Cardiac septum (tissue), 1 donor: ENCODE results near the gene KRABD2.
A peak's percentile ranks its signal among the peaks of the same experiment; 100 is the strongest.
"Not testable (repeated sequence)": the region's sequence is repeated elsewhere in the genome, so short reads cannot be mapped to it uniquely, and the experiment has no call there.

ENCODE experiments used
- DNase-seq: peaks from one replicate; pipeline ENCODE4 v3.0.0-alpha.2; 2020; ENCODE audit warnings: low spot score
- intact Hi-C: fragments of 100-400 bp; cut with DNase I; formaldehyde crosslinking; loops from one replicate; pipeline ENCODE4 v1.14.0; 2022
- donor health status: DM: no; HTN: no; CAD: no.

Gene KRABD2

GRCh38 chr17:8376271-8377067, at the start of gene KRABD2:
TSS of gene KRABD2 (minus strand) at chr17:8376704.
- intact Hi-C loops, result loop anchor here (10.0 kb wide), 1 partner anchor 152 kb away; no protein-coding TSS in a partner anchor
- DNase-seq, result peak; percentile 96

DNA sequence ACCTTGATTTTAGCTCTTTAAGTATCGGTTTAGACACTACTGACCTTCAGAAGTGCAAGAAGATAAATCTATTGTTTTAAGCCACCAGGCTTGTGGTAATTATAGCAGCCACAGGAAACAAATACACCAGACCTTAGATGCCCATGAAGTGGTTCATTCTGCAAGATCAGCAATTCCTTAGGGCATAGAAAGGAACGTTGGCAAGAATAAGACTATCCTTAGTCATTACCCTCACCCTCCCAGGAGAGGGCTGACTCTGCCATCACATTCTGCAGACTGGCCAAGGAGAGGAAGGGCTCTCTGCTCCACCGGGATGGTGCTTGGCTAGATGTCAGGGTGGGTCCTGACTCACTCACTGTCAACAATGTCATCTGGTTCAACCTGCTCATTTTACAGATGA, 45.1 kb upstream of the KRABD2 start:
- DNase-seq, result no peak
- intact Hi-C loops, result no loop called here

DNA sequence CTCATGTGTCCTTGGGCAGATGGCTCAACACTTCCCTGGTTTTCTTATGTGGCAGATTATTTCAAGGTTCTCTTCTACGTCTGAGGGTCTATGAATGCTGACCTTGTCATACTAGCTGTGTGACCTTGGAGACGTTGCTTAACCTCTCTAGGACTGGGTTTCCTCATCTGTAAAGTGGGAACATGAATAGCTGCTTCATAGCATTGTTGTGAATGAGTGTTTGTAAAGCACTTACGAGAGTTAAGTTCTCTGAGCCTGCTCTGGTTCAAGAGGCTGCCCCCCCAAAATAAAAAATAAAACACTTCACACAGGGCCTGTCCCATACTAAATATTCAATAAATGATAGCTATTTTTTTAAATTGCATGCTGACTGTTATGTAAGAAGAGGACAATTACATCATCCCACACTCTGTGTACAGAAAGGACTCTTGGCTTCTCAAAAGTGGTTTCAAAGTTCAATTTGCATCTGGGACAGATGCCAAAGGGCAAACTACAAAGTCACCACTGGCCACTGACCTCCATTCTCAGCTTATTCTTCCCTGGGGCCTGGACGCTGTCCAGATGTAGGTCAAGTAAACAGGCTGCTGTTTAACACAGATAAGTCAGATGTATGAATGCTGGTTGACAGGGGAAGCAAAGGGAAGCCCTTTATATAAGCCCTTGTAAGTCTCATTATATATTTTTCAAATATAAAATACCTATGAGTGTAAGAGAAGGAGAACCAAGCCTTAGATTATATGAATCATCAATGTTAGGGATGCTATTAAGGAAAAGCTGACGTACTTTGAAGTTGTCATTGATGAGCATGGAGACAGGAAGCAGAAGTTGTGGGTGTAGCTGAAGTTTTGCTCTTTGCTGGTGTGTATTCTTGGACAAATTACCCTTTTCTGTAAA, 43.8 kb upstream of the KRABD2 start:
- intact Hi-C loops, result no loop called here
- peak; percentile 82 for DNase-seq

DNA sequence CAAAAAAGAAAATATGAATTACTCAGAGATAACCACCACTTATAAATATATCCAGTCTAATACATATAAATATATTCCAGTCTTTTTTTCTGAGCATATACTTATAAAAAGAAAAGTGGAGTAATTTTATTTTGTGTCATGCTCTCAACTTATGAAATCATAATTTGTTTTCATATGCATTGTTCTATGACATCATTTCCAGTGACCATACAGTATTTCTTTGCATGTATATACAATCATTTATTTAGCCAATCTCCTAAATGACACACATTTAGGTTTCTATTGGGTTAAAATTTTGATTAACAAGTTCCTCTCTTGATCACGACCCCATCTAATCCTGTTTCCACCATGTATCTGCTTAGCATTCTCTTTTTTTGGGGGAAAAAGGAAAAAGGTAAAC, 42.8 kb upstream of the KRABD2 start:
- no peak for DNase-seq

GRCh38 chr17:8418471-8418870, 42.0 kb upstream of the KRABD2 start:
- no peak for DNase-seq

More for the DNA sequence above, 42.8 kb upstream of the KRABD2 start:
- intact Hi-C loops, result no loop called here

GRCh38 chr17:8417806-8418205, 41.3 kb upstream of the KRABD2 start:
- no peak for DNase-seq
- intact Hi-C loops, result no loop called here

More at GRCh38 chr17:8418471-8418870, 42.0 kb upstream of the KRABD2 start:
- intact Hi-C loops, result no loop called here

DNA sequence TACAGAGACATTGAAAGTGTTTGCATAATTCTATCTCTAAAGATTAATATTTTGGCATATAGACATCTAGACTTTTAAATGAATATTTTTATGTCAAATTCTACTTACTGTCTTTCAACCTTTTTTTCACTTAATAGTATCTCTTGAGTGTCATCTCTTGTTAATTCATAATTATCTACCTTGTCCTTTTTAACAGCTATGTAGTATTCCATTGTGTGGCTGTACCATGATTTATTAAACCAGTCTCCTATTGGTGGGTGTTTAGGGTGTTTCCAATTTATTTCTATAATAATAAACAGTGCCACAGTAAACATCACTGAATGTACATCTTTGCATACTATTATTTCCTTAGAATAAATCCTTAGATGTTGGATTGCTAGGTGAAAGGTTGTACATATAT, 37.4 kb upstream of the KRABD2 start:
- DNase-seq, result no peak
- intact Hi-C loops, result loop anchor here (2.0 kb wide), 1 partner anchor 69 kb away; no protein-coding TSS in a partner anchor

GRCh38 chr17:8413328-8413727, 36.8 kb upstream of the KRABD2 start:
- DNase-seq, result no peak
- intact Hi-C loops, result no loop called here

GRCh38 chr17:8412089-8412488, 35.6 kb upstream of the KRABD2 start:
- no peak for DNase-seq
- intact Hi-C loops, result no loop called here

GRCh38 chr17:8410883-8411238, 34.4 kb upstream of the KRABD2 start:
- intact Hi-C loops, result loop anchor here (2.0 kb wide), 2 partner anchors 334 to 374 kb away; partner anchors contain the start of gene CCDC42
- no peak for DNase-seq

- intact Hi-C loops, result loop anchor here (2.0 kb wide), 2 partner anchors 335 to 375 kb away; partner anchors contain the start of gene CCDC42
- DNase-seq, result peak; percentile 94
Measured at GRCh38 chr17:8409966-8410882, 33.7 kb upstream of the KRABD2 start.

DNA sequence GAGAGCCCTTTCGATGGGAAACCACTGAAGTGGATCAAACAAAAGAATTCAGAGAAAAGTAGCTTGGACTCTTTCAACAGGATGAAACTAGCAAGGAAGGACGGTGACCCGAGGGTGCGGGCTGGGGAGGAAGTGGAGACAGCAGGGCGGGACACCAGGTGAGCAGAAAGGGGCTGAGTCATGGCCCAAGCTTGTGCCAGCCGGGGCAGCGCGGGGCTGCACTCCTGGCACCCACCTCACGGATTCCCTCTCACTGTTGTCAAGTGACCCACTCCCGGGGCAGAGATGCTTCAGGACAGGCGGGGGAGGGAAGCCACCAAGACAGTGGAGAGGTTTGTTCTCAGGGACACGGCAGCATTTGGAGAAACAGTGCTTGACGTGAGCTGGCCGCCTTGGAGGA, 31.9 kb upstream of the KRABD2 start:
- intact Hi-C loops, result no loop called here
- peak; percentile 79 for DNase-seq

DNA sequence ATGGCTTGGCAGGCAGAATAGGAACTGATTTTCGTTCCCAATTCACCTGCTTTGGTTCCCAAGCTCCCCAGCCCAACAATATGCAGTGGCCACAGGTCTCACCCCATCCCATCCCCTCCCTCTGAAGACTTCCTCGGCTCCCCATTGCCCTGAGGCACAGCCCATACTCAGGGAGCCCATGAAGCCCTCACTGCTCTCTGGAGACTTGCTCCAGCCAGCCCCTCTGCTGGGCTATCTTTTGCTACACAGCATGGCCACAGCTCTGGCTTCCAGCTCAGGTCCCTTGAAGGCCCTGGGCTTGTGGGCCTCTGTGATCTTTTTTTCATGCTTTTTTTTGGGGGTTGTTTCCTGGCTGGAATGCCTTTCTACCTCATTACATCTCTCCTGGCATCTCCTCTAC, 29.7 kb upstream of the KRABD2 start:
- intact Hi-C loops, result no loop called here
- no peak for DNase-seq

DNA sequence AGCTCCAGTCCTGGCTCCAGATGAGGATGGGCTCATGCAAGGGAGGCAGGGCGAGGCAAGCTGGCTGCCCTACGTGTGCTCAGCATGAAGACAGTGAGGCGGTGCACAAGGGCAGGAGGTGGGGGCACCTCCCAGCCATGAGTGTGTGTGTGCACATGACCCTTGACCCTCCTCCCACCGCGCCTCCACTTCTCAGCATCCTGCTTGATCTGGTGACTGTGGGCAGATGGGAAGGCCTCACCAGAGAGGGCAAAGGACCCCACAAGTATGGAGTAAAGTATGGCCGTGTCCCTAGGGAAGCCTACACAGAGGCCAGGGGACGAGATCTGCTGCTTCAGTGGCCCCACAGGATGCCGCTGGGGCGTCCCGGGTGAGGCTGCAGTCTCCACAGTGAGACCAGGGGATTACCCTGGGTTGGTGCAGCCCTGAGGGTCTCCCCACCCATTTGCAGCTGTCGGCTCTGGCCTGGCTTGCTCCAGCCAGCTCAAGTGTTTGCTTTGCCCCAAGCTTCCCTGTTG, 29.1 kb upstream of the KRABD2 start:
- no peak for DNase-seq
- intact Hi-C loops, result no loop called here

DNA sequence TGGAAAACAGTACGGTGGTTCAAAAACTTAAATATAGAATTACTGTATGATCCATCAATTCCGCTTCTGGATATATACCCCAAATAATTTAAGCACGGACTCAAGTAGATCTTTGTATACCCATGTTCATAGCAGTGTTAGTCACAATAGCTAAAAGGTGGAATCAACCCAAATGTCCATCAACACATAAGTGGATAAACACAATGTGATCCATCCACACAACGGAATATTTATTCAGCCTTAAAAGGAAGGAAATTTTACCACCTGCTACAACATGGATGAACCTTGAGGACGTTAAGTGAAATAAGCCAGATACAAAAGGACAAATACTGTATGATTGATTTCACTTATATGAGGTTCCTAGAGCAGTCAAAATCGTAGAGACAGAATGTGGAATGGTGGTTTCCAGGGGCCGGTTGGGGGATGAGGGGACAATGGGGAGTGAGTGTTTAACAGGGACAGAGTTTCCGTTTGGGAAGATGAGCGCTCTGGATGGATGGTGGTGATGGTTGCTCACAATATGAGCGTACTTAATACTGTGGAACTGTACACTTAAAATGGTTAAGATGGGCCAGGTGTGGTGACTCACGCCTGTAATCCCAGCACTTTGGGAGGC, 26.5 kb upstream of the KRABD2 start:
- no peak for DNase-seq
- intact Hi-C loops, result no loop called here

- no peak for DNase-seq
Measured at GRCh38 chr17:8401107-8401506, 24.6 kb upstream of the KRABD2 start.

GRCh38 chr17:8398980-8399379, 22.5 kb upstream of the KRABD2 start:
- intact Hi-C loops, result no loop called here
- no peak for DNase-seq

More at GRCh38 chr17:8401107-8401506, 24.6 kb upstream of the KRABD2 start:
- intact Hi-C loops, result no loop called here

DNA sequence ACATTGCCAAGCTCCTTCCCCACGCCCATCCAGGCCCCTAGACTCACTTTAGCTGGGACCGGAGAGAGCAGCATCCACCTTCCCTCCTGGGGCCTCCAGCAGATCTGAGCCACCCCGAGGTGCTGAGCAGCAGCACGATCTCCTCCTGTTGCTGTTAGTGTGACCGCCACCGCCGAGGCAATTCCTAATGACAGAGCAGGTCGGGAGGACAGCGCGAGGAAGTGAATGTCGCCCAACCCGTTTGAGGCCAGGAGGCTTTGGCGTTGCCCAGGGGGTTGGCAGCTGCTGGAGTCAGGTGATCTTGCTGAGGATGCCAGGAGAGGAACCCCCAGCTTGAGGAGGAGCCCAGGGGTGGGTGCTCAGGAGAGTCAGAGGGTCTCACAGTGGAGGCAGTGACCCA, 21.1 kb upstream of the KRABD2 start, which contains the start of gene RNF222:
Gene RNF222, minus strand, starts transcription at position 192 of the 400 bp plus-strand sequence. CDS start 4,366 bp downstream, outside the sequence.
- no peak for DNase-seq
- intact Hi-C loops, result no loop called here

DNA sequence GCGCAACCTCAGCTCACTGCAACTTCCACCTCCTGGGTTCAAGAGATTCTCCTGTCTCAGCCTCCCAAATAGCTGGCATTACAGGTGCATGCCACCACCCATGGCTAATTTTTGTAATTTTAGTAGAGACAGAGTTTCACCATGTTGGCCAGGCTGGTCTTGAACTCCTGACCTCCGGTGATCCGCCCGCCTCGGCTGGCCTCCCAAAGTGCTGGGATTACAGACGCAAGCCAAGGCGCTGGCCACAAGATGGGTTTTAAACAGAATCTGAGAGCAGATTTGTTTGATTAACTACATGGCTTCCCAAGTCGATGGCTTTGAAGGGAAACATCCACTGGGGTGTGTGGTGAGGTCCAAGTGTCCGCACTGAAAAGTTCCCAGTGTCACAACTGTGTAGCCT, 18.0 kb upstream of the KRABD2 start:
- intact Hi-C loops, DNase-seq: not testable (repeated sequence)
